Activated naive CD8-positive, alpha-beta T cell treated with anti-CD3 and anti-CD28 coated beads for 36 hours (primary cell): Measurements from ENCODE around the gene TMEM108. TPM values are rescaled to one million over a fixed set of nuclear protein-coding genes. Genes with fewer than 3 reads are reported as not detected.

Experiments
- DNase-seq: peaks from one replicate; pipeline ENCODE4 v3.0.0; 2021
- H3K27ac Mint-ChIP-seq: one replicate; pipeline ENCODE4 v1.8.0; 2022; ENCODE audit warnings: mild to moderate bottlenecking, moderate library complexity, mixed read lengths
- H3K27me3 Mint-ChIP-seq: one replicate; pipeline ENCODE4 v1.8.0; 2022; ENCODE audit warnings: mild to moderate bottlenecking, mixed read lengths
- H3K36me3 Mint-ChIP-seq: one replicate; pipeline ENCODE4 v1.8.0; 2021; ENCODE audit warnings: mild to moderate bottlenecking, mixed read lengths
- H3K4me1 Mint-ChIP-seq: one replicate; pipeline ENCODE4 v1.8.0; 2021; ENCODE audit warnings: mixed read lengths
- H3K4me3 Mint-ChIP-seq: one replicate; pipeline ENCODE4 v1.8.0; 2022; ENCODE audit warnings: mild to moderate bottlenecking, moderate library complexity, mixed read lengths
- H3K9me3 Mint-ChIP-seq: one replicate; pipeline ENCODE4 v1.8.0; 2022; ENCODE audit warnings: mixed read lengths
- total RNA-seq, 2 experiments: library from RNA; stranded (reverse); gene quantifications; one replicate each; pipeline ENCODE4 v1.2.3, GENCODE V29; 2021

TMEM108 gene
- total RNA-seq, 2 experiments from 2014 or later: not detected

DNA sequence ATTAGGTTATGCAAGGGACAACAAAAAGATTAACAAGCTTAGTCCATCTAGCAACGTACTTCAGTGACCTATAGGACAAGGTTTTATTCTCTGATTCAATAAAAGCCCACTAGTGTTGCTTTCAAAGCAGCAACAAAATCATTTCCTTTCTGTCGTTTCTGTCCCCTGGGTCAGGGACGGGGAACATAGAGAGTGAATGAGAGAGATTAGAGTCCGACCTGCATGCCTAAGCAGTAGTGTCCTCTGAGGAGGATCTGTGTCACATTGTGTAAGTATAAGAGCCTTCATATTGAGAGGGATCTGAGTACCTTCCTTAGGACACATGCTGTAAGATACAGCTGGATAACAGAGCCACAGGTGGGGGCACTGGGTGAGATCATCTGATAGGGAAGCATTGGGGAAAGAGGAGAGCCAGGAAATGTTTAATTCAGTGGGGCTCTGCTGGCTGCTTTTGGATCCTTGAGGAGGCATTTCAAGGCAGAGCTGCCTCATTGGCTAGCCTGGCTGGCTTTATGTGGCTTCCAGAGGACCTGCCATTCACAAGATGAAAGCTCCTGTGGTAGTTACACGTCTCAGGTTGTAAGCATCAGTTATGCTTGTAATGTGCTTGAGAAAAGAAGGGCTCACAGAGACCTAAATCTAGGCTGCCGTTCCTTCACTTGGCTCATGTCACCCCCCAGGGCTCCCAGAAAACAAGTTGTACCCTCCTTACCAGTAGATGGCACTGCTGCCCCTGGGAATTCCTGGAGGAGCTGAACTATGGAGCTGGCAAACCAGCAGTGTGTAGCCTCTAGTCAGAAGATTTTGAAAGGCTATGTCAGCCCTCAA is 2.7 kb downstream of the TMEM108 start:
- H3K27me3 Mint-ChIP-seq: peaks cover 45% of the 10 kb centered on the region
- H3K4me1 Mint-ChIP-seq: peaks cover 5% of the 10 kb centered on the region
- H3K9me3 Mint-ChIP-seq: no peaks in the 10 kb centered on the region
- peak; percentile 23 for DNase-seq
- no peak overlapping the region for H3K27ac Mint-ChIP-seq
- H3K36me3 Mint-ChIP-seq: no peaks in the 10 kb centered on the region
- H3K4me3 Mint-ChIP-seq: no peak overlapping the region

GRCh38 chr3:133041524-133041829 is 3.3 kb downstream of the TMEM108 start:
- no peaks in the 10 kb centered on the region for H3K36me3 Mint-ChIP-seq
- DNase-seq: no peak
- no peak overlapping the region for H3K4me3 Mint-ChIP-seq
- no peaks in the 10 kb centered on the region for H3K9me3 Mint-ChIP-seq
- H3K27ac Mint-ChIP-seq: no peak overlapping the region
- peaks cover 5% of the 10 kb centered on the region for H3K4me1 Mint-ChIP-seq
- peaks cover 40% of the 10 kb centered on the region for H3K27me3 Mint-ChIP-seq

GRCh38 chr3:133042778-133043177 is 4.6 kb downstream of the TMEM108 start:
- Mint-ChIP-seq H3K4me3 (no peak overlapping the region), H3K9me3 (no peaks in the 10 kb centered on the region), H3K27ac (no peak overlapping the region), H3K27me3 (peaks cover 30% of the 10 kb centered on the region), H3K36me3 (no peaks in the 10 kb centered on the region), H3K4me1 (peaks cover 3% of the 10 kb centered on the region)
- no peak for DNase-seq

DNA sequence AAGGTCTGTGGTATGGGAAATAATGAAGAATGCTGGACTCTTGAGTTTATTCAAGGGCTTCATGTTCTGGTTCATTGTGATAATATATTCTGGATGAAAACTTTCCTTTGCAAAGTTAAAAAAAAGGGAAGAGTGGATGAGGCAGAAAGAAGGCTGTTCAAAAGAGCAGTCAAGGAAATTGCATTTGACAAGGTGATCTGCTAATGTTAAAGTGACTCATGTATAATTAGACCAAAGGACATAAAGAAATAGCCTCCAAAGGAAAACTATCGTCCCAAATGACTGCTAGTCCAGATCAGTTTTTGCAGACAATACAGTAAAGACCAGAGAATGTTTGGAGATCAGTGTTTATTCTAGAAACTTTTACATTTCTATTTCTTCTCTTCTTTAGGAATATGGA is 9.8 kb downstream of the TMEM108 start:
- Mint-ChIP-seq H3K27me3 (peaks cover 14% of the 10 kb centered on the region), H3K9me3 (no peaks in the 10 kb centered on the region), H3K27ac (no peak overlapping the region), H3K4me1 (no peaks in the 10 kb centered on the region), H3K36me3 (no peaks in the 10 kb centered on the region), H3K4me3 (no peak overlapping the region)
- no peak for DNase-seq

GRCh38 chr3:133049491-133049890 is 11.3 kb downstream of the TMEM108 start:
- Mint-ChIP-seq H3K9me3 (no peaks in the 10 kb centered on the region), H3K27ac (no peak overlapping the region), H3K4me1 (no peaks in the 10 kb centered on the region), H3K4me3 (no peak overlapping the region), H3K36me3 (no peaks in the 10 kb centered on the region), H3K27me3 (peaks cover 25% of the 10 kb centered on the region)
- no peak for DNase-seq

DNA sequence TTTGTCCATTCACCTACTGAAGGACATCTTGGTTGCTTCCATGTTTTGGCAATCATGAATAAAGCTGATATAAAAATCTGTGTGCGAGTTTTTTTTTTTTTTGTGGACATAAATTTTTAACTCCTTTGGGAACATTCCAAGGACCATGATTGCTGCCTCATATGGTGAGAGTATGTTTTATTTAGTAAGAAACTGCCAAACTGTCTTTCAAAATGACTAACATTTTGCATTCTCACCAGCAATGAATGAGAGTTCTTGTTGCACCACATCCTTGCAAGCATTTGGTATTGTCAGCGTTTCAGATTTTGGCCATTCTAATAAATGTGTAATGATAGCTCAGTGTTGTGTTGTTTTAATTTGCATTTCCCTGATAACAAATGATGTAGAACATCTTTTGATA is 12.7 kb downstream of the TMEM108 start:
- H3K27me3 Mint-ChIP-seq: peaks cover 26% of the 10 kb centered on the region
- no peak overlapping the region for H3K27ac Mint-ChIP-seq
- H3K36me3 Mint-ChIP-seq: no peaks in the 10 kb centered on the region
- no peaks in the 10 kb centered on the region for H3K9me3 Mint-ChIP-seq
- no peak for DNase-seq
- H3K4me3 Mint-ChIP-seq: no peak overlapping the region
- H3K4me1 Mint-ChIP-seq: no peaks in the 10 kb centered on the region

DNA sequence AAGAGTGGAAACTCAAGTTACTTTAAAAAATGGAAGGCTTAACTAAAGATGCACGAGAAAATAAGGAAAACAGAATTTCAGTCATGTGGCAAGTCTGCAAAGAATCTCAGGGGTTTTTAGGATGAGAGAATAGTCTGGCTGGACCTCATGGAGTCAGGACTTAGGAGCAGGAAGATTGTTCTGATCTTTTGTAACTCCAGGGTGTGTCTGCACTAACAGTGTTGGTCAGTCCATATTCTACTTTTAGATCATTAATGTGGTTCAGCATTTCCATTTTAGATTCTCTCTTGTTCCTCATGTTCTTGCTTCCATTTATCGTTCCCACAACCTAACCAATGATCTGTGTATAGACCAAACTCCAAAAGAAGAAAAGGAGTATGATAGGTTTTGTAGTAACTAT is 15.3 kb downstream of the TMEM108 start:
- Mint-ChIP-seq H3K9me3 (no peaks in the 10 kb centered on the region), H3K27ac (no peak overlapping the region), H3K4me3 (no peak overlapping the region), H3K36me3 (no peaks in the 10 kb centered on the region), H3K4me1 (no peaks in the 10 kb centered on the region), H3K27me3 (peaks cover 38% of the 10 kb centered on the region)
- no peak for DNase-seq

GRCh38 chr3:133054586-133054985 is 16.4 kb downstream of the TMEM108 start:
- Mint-ChIP-seq H3K36me3 (no peaks in the 10 kb centered on the region), H3K4me1 (no peaks in the 10 kb centered on the region), H3K4me3 (no peak overlapping the region), H3K27ac (no peak overlapping the region), H3K9me3 (no peaks in the 10 kb centered on the region), H3K27me3 (peaks cover 38% of the 10 kb centered on the region)
- DNase-seq: no peak

DNA sequence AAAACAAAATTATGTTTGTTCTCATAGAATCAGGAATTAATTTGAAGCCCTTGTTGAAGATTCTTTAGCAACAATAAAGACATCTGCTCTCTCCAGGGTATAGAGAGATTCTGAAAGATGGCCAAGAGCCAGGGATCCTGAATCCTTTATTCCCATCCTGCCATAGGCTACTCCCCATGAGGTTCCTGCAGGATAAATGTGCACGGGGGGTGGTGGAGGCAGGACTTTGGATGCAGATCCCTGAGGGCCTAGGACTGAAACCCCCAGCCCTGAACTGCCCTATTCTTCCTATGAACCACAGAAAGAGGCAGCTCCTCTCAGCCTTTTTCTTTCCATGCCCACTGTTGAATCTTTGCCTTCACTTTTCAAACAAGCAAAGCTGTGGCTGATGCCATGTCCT is 17.1 kb downstream of the TMEM108 start:
- Mint-ChIP-seq H3K27me3 (peaks cover 35% of the 10 kb centered on the region), H3K4me1 (no peaks in the 10 kb centered on the region), H3K9me3 (no peaks in the 10 kb centered on the region)

GRCh38 chr3:133058243-133058642 is 20.1 kb downstream of the TMEM108 start:
- Mint-ChIP-seq H3K9me3 (no peaks in the 10 kb centered on the region), H3K27ac (no peak overlapping the region), H3K4me3 (no peak overlapping the region), H3K27me3 (peaks cover 31% of the 10 kb centered on the region), H3K4me1 (no peaks in the 10 kb centered on the region), H3K36me3 (no peaks in the 10 kb centered on the region)
- no peak for DNase-seq

More for the DNA sequence above, 17.1 kb downstream of the TMEM108 start:
- Mint-ChIP-seq H3K27ac (no peak overlapping the region), H3K4me3 (no peak overlapping the region), H3K36me3 (no peaks in the 10 kb centered on the region)
- DNase-seq: no peak

DNA sequence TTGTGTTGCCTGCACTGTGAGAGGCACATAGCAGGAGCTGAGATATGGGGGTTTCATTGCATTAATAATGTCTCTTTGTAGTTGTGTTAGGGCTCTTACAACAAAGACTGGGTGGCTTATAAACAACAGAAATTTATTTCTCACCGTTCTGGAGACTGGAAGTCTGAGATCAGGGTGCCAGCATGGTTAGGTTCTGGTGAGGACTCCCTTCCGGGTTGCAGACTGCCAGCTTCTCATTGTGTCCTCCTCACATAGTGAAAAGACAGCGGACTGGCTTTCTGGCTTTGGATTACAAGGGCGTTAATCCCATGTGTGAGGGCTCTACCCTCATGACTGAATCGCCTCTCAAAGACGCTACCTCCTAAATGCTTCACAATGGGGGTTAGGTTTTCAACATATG is 20.6 kb downstream of the TMEM108 start:
- no peak overlapping the region for H3K4me3 Mint-ChIP-seq
- no peaks in the 10 kb centered on the region for H3K9me3 Mint-ChIP-seq
- peaks cover 25% of the 10 kb centered on the region for H3K27me3 Mint-ChIP-seq
- no peaks in the 10 kb centered on the region for H3K36me3 Mint-ChIP-seq
- H3K4me1 Mint-ChIP-seq: no peaks in the 10 kb centered on the region
- H3K27ac Mint-ChIP-seq: no peak overlapping the region
- DNase-seq: no peak

GRCh38 chr3:133065193-133065961 is 27.2 kb downstream of the TMEM108 start:
- H3K36me3 Mint-ChIP-seq: no peaks in the 10 kb centered on the region
- H3K4me1 Mint-ChIP-seq: no peaks in the 10 kb centered on the region
- no peak for DNase-seq
- no peaks in the 10 kb centered on the region for H3K9me3 Mint-ChIP-seq
- H3K27me3 Mint-ChIP-seq: peaks cover 10% of the 10 kb centered on the region
- H3K4me3 Mint-ChIP-seq: no peak overlapping the region
- no peak overlapping the region for H3K27ac Mint-ChIP-seq

- Mint-ChIP-seq H3K36me3 (no peaks in the 10 kb centered on the region), H3K4me1 (no peaks in the 10 kb centered on the region), H3K4me3 (no peak overlapping the region), H3K27me3 (peaks cover 10% of the 10 kb centered on the region), H3K27ac (no peak overlapping the region), H3K9me3 (no peaks in the 10 kb centered on the region)
- no peak for DNase-seq
Measured at GRCh38 chr3:133066026-133066425, 27.8 kb downstream of the TMEM108 start.

DNA sequence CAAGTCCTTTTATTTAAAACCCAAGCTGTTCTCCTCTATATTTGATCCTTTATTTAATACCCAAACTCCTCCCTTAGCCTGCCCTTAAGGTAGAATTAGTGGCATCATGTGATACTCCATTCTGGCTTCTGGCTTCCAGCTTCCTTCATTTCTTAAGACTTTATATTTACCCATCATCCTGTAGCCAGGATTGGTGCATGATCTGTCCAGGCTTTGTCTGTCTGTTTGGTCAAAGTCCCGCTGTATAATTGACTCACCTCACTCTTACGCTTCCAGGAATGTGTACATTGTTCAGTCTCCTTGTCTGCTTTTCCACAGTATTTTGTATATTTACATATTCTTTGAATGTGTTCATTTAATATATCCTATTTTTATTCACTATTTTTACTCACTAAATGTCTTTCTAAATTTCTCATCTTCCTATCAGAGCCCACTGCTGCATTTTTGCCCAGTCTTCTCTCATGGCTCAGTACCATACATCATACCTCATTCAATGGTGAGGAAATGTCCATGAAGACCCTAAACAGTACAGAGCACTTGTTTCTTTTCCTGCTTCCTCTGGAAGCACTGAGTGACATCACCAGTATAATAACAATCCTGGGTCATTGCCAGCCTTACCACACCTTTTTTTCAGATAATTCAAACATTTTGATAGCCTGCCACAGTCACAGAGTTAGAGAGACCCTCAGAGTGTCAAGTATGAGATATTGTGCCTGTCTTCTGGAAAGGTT is 31.5 kb downstream of the TMEM108 start:
- Mint-ChIP-seq H3K36me3 (no peaks in the 10 kb centered on the region), H3K27ac (no peak overlapping the region), H3K9me3 (no peaks in the 10 kb centered on the region), H3K4me3 (no peak overlapping the region), H3K27me3 (no peaks in the 10 kb centered on the region), H3K4me1 (no peaks in the 10 kb centered on the region)
- DNase-seq: no peak

- Mint-ChIP-seq H3K36me3 (no peaks in the 10 kb centered on the region), H3K9me3 (no peaks in the 10 kb centered on the region), H3K27ac (no peak overlapping the region), H3K27me3 (peaks cover 11% of the 10 kb centered on the region), H3K4me3 (no peak overlapping the region), H3K4me1 (no peaks in the 10 kb centered on the region)
- DNase-seq: no peak
Measured at GRCh38 chr3:133074977-133075376, 36.8 kb downstream of the TMEM108 start.
